GM23338 (cell line): Measurements from ENCODE around the gene FRMD3. TPM values are rescaled to one million over a fixed set of nuclear protein-coding genes. Genes with fewer than 3 reads are reported as not detected.

ENCODE experiments used
- ATAC-seq: fragments of 200-7000 bp; cut with Tn5 transposase; 3 replicates; pipeline ENCODE4 v1.9.1; 2020
- DNase-seq: peaks from one replicate; pipeline ENCODE4 v3.0.0-alpha.2; 2015; ENCODE audit warnings: low spot score
- H2AFZ ChIP-seq: fragments of 200-600 bp; sonication (generic); 2 replicates; pipeline ENCODE4 v1.8.0; 2016; ENCODE audit warnings: antibody characterized with exemption, mild to moderate bottlenecking, moderate library complexity
- H3F3A ChIP-seq: fragments of 200-600 bp; sonication (generic); replicated peaks from 2 replicates; pipeline ENCODE4 v1.8.0; 2017; ENCODE audit warnings: antibody characterized with exemption, mixed run types, low read depth
- H3K27ac ChIP-seq: fragments of 200-600 bp; sonication (generic); 2 replicates; pipeline ENCODE4 v1.6.1; 2016; ENCODE audit warnings: low read depth
- H3K27me3 ChIP-seq: fragments of 200-600 bp; sonication (generic); 2 replicates; pipeline ENCODE4 v1.8.0; 2016; ENCODE audit warnings: mild to moderate bottlenecking, mixed run types, moderate library complexity; ENCODE audit not compliant: insufficient read depth
- H3K36me3 ChIP-seq: fragments of 200-600 bp; sonication (generic); 2 replicates; pipeline ENCODE4 v1.8.0; 2016; ENCODE audit warnings: mild to moderate bottlenecking; ENCODE audit not compliant: insufficient read depth
- H3K4me1 ChIP-seq: fragments of 200-600 bp; sonication (generic); 2 replicates; pipeline ENCODE4 v1.8.0; 2016; ENCODE audit warnings: mild to moderate bottlenecking, moderate library complexity; ENCODE audit not compliant: insufficient read depth
- H3K4me2 ChIP-seq: fragments of 200-600 bp; sonication (generic); 2 replicates; pipeline ENCODE4 v1.7.1; 2017; ENCODE audit warnings: mixed run types
- H3K4me3 ChIP-seq: fragments of 200-600 bp; sonication (generic); 2 replicates; pipeline ENCODE4 v1.6.1; 2016; ENCODE audit warnings: mixed run types
- H3K79me2 ChIP-seq: fragments of 200-600 bp; sonication (generic); replicated peaks from 2 replicates; pipeline ENCODE4 v1.8.0; 2017; ENCODE audit warnings: mild to moderate bottlenecking; ENCODE audit not compliant: insufficient read depth
- H3K9me2 ChIP-seq: fragments of 200-600 bp; sonication (generic); 2 replicates; pipeline ENCODE4 v1.8.0; 2017; ENCODE audit not compliant: insufficient read depth
- H4K20me1 ChIP-seq: fragments of 200-600 bp; sonication (generic); replicated peaks from 2 replicates; pipeline ENCODE4 v1.8.0; 2017; ENCODE audit warnings: mild to moderate bottlenecking; ENCODE audit not compliant: insufficient read depth
- H3K27ac Mint-ChIP-seq: 2 replicates; pipeline ENCODE4 v1.8.0; 2020; ENCODE audit warnings: inconsistent platforms, mild to moderate bottlenecking, moderate library complexity, mixed read lengths
- H3K27me3 Mint-ChIP-seq: 3 replicates; pipeline ENCODE4 v1.8.0; 2022; ENCODE audit warnings: low read depth, mild to moderate bottlenecking, moderate library complexity, mixed read lengths, inconsistent platforms; ENCODE audit not compliant: insufficient read depth, poor library complexity
- H3K36me3 Mint-ChIP-seq: 3 replicates; pipeline ENCODE4 v1.8.0; 2021; ENCODE audit warnings: low read depth, mild to moderate bottlenecking, inconsistent platforms, moderate library complexity, mixed read lengths
- H3K4me1 Mint-ChIP-seq: 3 replicates; pipeline ENCODE4 v1.8.0; 2020; ENCODE audit warnings: mild to moderate bottlenecking, inconsistent platforms, mixed read lengths
- H3K4me3 Mint-ChIP-seq: 3 replicates; pipeline ENCODE4 v1.8.0; 2021; ENCODE audit warnings: moderate library complexity, mild to moderate bottlenecking, inconsistent platforms, mixed read lengths
- H3K9me3 Mint-ChIP-seq: 3 replicates; pipeline ENCODE4 v1.8.0; 2020; ENCODE audit warnings: moderate library complexity, mild to moderate bottlenecking, inconsistent platforms, mixed read lengths
- CREB1 ChIP-seq: fragments of 250-450 bp; sonication (Bioruptor Pico); IDR thresholded peaks from 2 replicates; pipeline ENCODE4 v1.5.0; 2020; ENCODE audit warnings: low read depth, mild to moderate bottlenecking, moderate library complexity
- ETS1 ChIP-seq: IDR thresholded peaks from 2 replicates; pipeline ENCODE4 v1.6.1; 2016; ENCODE audit warnings: antibody characterized with exemption
- EZH2 ChIP-seq: fragments of 200-600 bp; sonication (generic); IDR thresholded peaks from one replicate; pipeline ENCODE4 v1.8.0; 2017; ENCODE audit warnings: antibody characterized with exemption, mild to moderate bottlenecking, low read depth; ENCODE audit not compliant: unreplicated experiment
- EZH2phosphoT487 ChIP-seq: fragments of 200-600 bp; sonication (generic); IDR thresholded peaks from one replicate; pipeline ENCODE4 v1.8.1; 2018; ENCODE audit warnings: antibody characterized with exemption; ENCODE audit not compliant: unreplicated experiment
- JUNB ChIP-seq: IDR thresholded peaks from one replicate; pipeline ENCODE4 v1.6.1; 2016; ENCODE audit warnings: antibody characterized with exemption; ENCODE audit not compliant: unreplicated experiment
- NANOG ChIP-seq: IDR thresholded peaks from 2 replicates; pipeline ENCODE4 v1.6.1; 2016; ENCODE audit warnings: antibody characterized with exemption, borderline replicate concordance
- POLR2AphosphoS5 ChIP-seq: IDR thresholded peaks from 2 replicates; pipeline ENCODE4 v1.6.1; 2016; ENCODE audit warnings: antibody characterized with exemption, low read depth
- REST ChIP-seq: IDR thresholded peaks from one replicate; pipeline ENCODE4 v1.6.1; 2018; ENCODE audit warnings: antibody characterized with exemption; ENCODE audit not compliant: unreplicated experiment
- STAT1 ChIP-seq: IDR thresholded peaks from one replicate; pipeline ENCODE4 v1.6.1; 2016; ENCODE audit warnings: antibody characterized with exemption; ENCODE audit not compliant: unreplicated experiment
- ZNF114 ChIP-seq: fragments of 250-450 bp; sonication (Bioruptor Pico); IDR thresholded peaks from 2 replicates; pipeline ENCODE4 v1.5.0; 2020; ENCODE audit warnings: mild to moderate bottlenecking, moderate library complexity
- ZNF331 ChIP-seq: fragments of 250-450 bp; sonication (Bioruptor Pico); IDR thresholded peaks from 2 replicates; pipeline ENCODE4 v1.5.0; 2020; ENCODE audit warnings: low read depth, mild to moderate bottlenecking, moderate library complexity
- ZNF462 ChIP-seq: fragments of 250-450 bp; sonication (Bioruptor Pico); IDR thresholded peaks from 2 replicates; pipeline ENCODE4 v1.5.0; 2020; ENCODE audit warnings: mild to moderate bottlenecking, moderate library complexity
- polyA plus RNA-seq: library from polyadenylated mRNA; unstranded; fragments of >200 nt; fragmentation: Nextera tagmentation; extraction: Ambion mirVana; gene quantifications from 2 replicates; pipeline ENCODE4 v1.2.1, GENCODE V29; 2016
- total RNA-seq: library from RNA; depleted of rRNA; stranded (reverse); fragments of >200 nt; shearing (Covaris generic); gene quantifications from 2 replicates; pipeline ENCODE4 v1.2.3, GENCODE V29; 2014
- TF ChIP-seq, protein P1 (sequence below), 2 experiments: fragments of 200-600 bp in 1 of 2; sonication (generic) in 1 of 2; conservative IDR thresholded peaks; 2 replicates each; pipeline versions ENCODE4 v1.5.1 to v1.6.1; 2016 to 2017; ENCODE audit warnings: antibody characterized with exemption in 2 of 2, low read depth in 2 of 2, mild to moderate bottlenecking in 2 of 2, moderate library complexity in 1 of 2

Gene FRMD3
- total and polyA plus RNA-seq, 2 experiments from 2014 or later = 0.47 to 1.2 TPM

GRCh38 chr9:83287021-83287420, 251.2 kb downstream of the FRMD3 start:
- Mint-ChIP-seq H3K4me3 (no peak overlapping the region), H3K9me3 (no peaks in the 10 kb centered on the region), H3K36me3 (no peaks in the 10 kb centered on the region; the same call in 2 of the 3 replicates), H3K27me3 (peaks cover 3% of the 10 kb centered on the region), H3K27ac (no peak overlapping the region), H3K4me1 (peaks cover 6% of the 10 kb centered on the region; the same call in 2 of the 3 replicates)
- Histone ChIP-seq H3K4me2 (no peak overlapping the region), H3K4me3 (no peak overlapping the region), H3K36me3 (no peaks in the 10 kb centered on the region), H3F3A (no peaks in the 10 kb centered on the region), H3K27ac (no peak overlapping the region), H2AFZ (no peak overlapping the region), H3K4me1 (peaks cover 11% of the 10 kb centered on the region), H4K20me1 (no peaks in the 10 kb centered on the region), H3K27me3 (no peaks in the 10 kb centered on the region), H3K9me2 (peaks cover 6% of the 10 kb centered on the region; the same call in 1 of the 2 replicates), H3K79me2 (no peaks in the 10 kb centered on the region)
- no peak for ATAC-seq
- TF ChIP-seq EZH2phosphoT487 = no peak
- no peak for TF ChIP-seq JUNB
- TF ChIP-seq ETS1 = no peak
- TF ChIP-seq POLR2AphosphoS5 = no peak
- TF ChIP-seq NANOG = no peak
- TF ChIP-seq STAT1 = no peak
- no peak for TF ChIP-seq ZNF462 (CRISPR knock-in tag)
- no peak for TF ChIP-seq REST
- TF ChIP-seq, protein P1, sequence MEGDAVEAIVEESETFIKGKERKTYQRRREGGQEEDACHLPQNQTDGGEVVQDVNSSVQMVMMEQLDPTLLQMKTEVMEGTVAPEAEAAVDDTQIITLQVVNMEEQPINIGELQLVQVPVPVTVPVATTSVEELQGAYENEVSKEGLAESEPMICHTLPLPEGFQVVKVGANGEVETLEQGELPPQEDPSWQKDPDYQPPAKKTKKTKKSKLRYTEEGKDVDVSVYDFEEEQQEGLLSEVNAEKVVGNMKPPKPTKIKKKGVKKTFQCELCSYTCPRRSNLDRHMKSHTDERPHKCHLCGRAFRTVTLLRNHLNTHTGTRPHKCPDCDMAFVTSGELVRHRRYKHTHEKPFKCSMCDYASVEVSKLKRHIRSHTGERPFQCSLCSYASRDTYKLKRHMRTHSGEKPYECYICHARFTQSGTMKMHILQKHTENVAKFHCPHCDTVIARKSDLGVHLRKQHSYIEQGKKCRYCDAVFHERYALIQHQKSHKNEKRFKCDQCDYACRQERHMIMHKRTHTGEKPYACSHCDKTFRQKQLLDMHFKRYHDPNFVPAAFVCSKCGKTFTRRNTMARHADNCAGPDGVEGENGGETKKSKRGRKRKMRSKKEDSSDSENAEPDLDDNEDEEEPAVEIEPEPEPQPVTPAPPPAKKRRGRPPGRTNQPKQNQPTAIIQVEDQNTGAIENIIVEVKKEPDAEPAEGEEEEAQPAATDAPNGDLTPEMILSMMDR (conservative IDR thresholded peaks at IDR 0.05; ENCODE audit: low read depth in 2 of 2) = no peak
- no peak for TF ChIP-seq CREB1 (CRISPR knock-in tag)
- no peak for TF ChIP-seq EZH2
- TF ChIP-seq ZNF114 (CRISPR knock-in tag) = no peak
- TF ChIP-seq ZNF331 (CRISPR knock-in tag) = no peak
- DNase-seq = no peak
